Measurements from ENCODE around the gene CELF1.

DNA sequence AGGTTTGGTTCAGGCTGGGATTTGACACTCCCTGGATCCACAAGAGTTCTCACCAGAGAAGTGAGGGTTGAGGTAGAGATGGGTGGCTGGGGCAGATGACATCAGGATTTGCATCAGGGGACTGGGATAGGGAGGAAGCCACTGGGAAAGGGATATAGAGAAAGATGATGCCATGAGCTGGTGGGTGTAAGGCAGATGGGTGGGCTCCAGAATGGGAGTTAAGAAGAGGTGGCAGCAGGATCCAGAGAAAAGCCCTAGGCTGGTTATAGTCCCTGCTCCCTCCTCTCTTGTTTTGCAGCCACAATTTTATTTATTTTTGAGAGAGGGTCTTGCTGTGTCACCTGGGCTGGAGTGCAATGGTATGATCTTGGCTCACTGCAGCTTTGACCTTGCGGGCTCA is 43.0 kb upstream of the CELF1 start:
- no peak for TF ChIP-seq CTCF (IDR thresholded peaks at IDR 0.05)
- TF ChIP-seq ZFX (IDR thresholded peaks at IDR 0.05; ENCODE audit: borderline replicate concordance), result no peak

All from 22Rv1 (cell line).